ENCODE results near the gene DIS3L. TPM values are rescaled to one million over a fixed set of nuclear protein-coding genes. Genes with fewer than 3 reads are reported as not detected.

Gene DIS3L
- total RNA-seq, 2 experiments from 2014 or later = 22.6 to 24.3 TPM

GRCh38 chr15:66306381-66306780, 13.0 kb downstream of the DIS3L start:
- H3K36me3 ChIP-seq (ENCODE audit: insufficient read depth, low read length) = peaks cover 50% of the 10 kb centered on the region
- DNase-seq = no peak
- CTCF ChIA-PET = no interaction called here
- H3K9me3 ChIP-seq (ENCODE audit: control insufficient read depth in 1 of 2, insufficient read depth in 1 of 2, low read length in 2 of 2) = no peaks in the 10 kb centered on the region
- peaks cover 3% of the 10 kb centered on the region for H3K4me1 ChIP-seq (ENCODE audit: insufficient read depth, low read length)
- intact Hi-C loops (cut with DNase I, micrococcal nuclease) = no loop called here
- POLR2A ChIA-PET = no interaction called here
- Mint-ChIP-seq H3K36me3 (ENCODE audit: low read depth) (peaks cover 80% of the 10 kb centered on the region), H3K9me3 (no peaks in the 10 kb centered on the region), H3K27me3 (no peaks in the 10 kb centered on the region), H3K4me1 (ENCODE audit: low read depth) (peaks cover 11% of the 10 kb centered on the region), H3K4me3 (no peak overlapping the region), H3K27ac (no peak overlapping the region)
- TF ChIP-seq CTCF (IDR thresholded peaks at IDR 0.05) = no peak
- H3K27ac ChIP-seq (ENCODE audit: low read depth in 1 of 2, low read length in 2 of 2) = no peak overlapping the region
- ATAC-seq (ENCODE audit: poor library complexity) = no peak
- no peak overlapping the region for H3K4me3 ChIP-seq (ENCODE audit: low read length)
- H3K27me3 ChIP-seq (ENCODE audit: control insufficient read depth in 1 of 2, insufficient read depth in 2 of 2, low read length in 2 of 2) = no peaks in the 10 kb centered on the region

GRCh38 chr15:66308531-66308930, 15.2 kb downstream of the DIS3L start:
- no peak for TF ChIP-seq CTCF (IDR thresholded peaks at IDR 0.05)
- Histone ChIP-seq H3K27me3 (ENCODE audit: control insufficient read depth in 1 of 2, insufficient read depth in 2 of 2, low read length in 2 of 2) (no peaks in the 10 kb centered on the region), H3K27ac (ENCODE audit: low read depth in 1 of 2, low read length in 2 of 2) (no peak overlapping the region), H3K9me3 (ENCODE audit: control insufficient read depth in 1 of 2, insufficient read depth in 1 of 2, low read length in 2 of 2) (no peaks in the 10 kb centered on the region), H3K4me3 (ENCODE audit: low read length) (no peak overlapping the region), H3K36me3 (ENCODE audit: insufficient read depth, low read length) (peaks cover 67% of the 10 kb centered on the region), H3K4me1 (ENCODE audit: insufficient read depth, low read length) (no peaks in the 10 kb centered on the region)
- intact Hi-C loops (cut with DNase I, micrococcal nuclease) = no loop called here
- Mint-ChIP-seq H3K4me1 (ENCODE audit: low read depth) (no peaks in the 10 kb centered on the region), H3K27me3 (no peaks in the 10 kb centered on the region), H3K4me3 (no peak overlapping the region), H3K36me3 (ENCODE audit: low read depth) (peaks cover 83% of the 10 kb centered on the region), H3K9me3 (no peaks in the 10 kb centered on the region), H3K27ac (no peak overlapping the region)
- CTCF ChIA-PET = no interaction called here
- DNase-seq (no peak), ATAC-seq (ENCODE audit: poor library complexity) (no peak)
- POLR2A ChIA-PET = interaction anchor here (1.1 kb wide), 1 partner anchor 724 kb away, joined by 3 read pairs; no protein-coding TSS in a partner anchor

GRCh38 chr15:66309828-66310227, 16.5 kb downstream of the DIS3L start:
- ATAC-seq (ENCODE audit: poor library complexity) (no peak), DNase-seq (no peak)
- Mint-ChIP-seq H3K27me3 (no peaks in the 10 kb centered on the region), H3K27ac (no peak overlapping the region), H3K36me3 (ENCODE audit: low read depth) (peaks cover 91% of the 10 kb centered on the region), H3K9me3 (no peaks in the 10 kb centered on the region), H3K4me1 (ENCODE audit: low read depth) (no peaks in the 10 kb centered on the region), H3K4me3 (no peak overlapping the region)
- intact Hi-C loops (cut with DNase I, micrococcal nuclease) = no loop called here
- H3K27ac ChIP-seq (ENCODE audit: low read depth in 1 of 2, low read length in 2 of 2) = no peak overlapping the region
- peaks cover 78% of the 10 kb centered on the region for H3K36me3 ChIP-seq (ENCODE audit: insufficient read depth, low read length)
- CTCF ChIA-PET = no interaction called here
- POLR2A ChIA-PET = no interaction called here
- no peaks in the 10 kb centered on the region for H3K4me1 ChIP-seq (ENCODE audit: insufficient read depth, low read length)
- H3K27me3 ChIP-seq (ENCODE audit: control insufficient read depth in 1 of 2, insufficient read depth in 2 of 2, low read length in 2 of 2) = no peaks in the 10 kb centered on the region
- no peak for TF ChIP-seq CTCF (IDR thresholded peaks at IDR 0.05)
- H3K9me3 ChIP-seq (ENCODE audit: control insufficient read depth in 1 of 2, insufficient read depth in 1 of 2, low read length in 2 of 2) = no peaks in the 10 kb centered on the region
- H3K4me3 ChIP-seq (ENCODE audit: low read length) = no peak overlapping the region
